HL-60 (cell line): Measurements from ENCODE around the gene REEP2.

Experiments used
- DNase-seq, 2 experiments: peaks; one replicate each; pipeline ENCODE4 v3.0.0-alpha.2; 2010 to 2020; ENCODE audit warnings: low read depth in 1 of 2, low spot score in 1 of 2
- H3K27ac ChIP-seq: fragments of 250-450 bp; sonication (Bioruptor Pico); replicated peaks from 2 replicates; pipeline ENCODE4 v1.5.1; 2020; ENCODE audit warnings: mild to moderate bottlenecking, moderate library complexity
- H3K27me3 ChIP-seq: fragments of 250-450 bp; sonication (Bioruptor Pico); 2 replicates; pipeline ENCODE4 v1.5.1; 2021; ENCODE audit warnings: mild to moderate bottlenecking, moderate library complexity; ENCODE audit not compliant: insufficient read depth, poor library complexity, severe bottlenecking
- H3K4me3 ChIP-seq: replicated peaks from 2 replicates; pipeline ENCODE4 v1.5.1; 2011; ENCODE audit warnings: mild to moderate bottlenecking, control low read depth, low read length; ENCODE audit not compliant: insufficient read depth
- GABPA ChIP-seq: IDR thresholded peaks from 2 replicates; pipeline ENCODE4 v1.6.1; 2012; ENCODE audit warnings: low read depth
- POLR2AphosphoS5 ChIP-seq: IDR thresholded peaks from 2 replicates; pipeline ENCODE4 v1.6.1; 2012; ENCODE audit warnings: low read depth
- SPI1 ChIP-seq: IDR thresholded peaks from 2 replicates; pipeline ENCODE4 v1.6.1; 2012; ENCODE audit warnings: low read depth, mild to moderate bottlenecking, borderline replicate concordance
- TF ChIP-seq, protein P1 (sequence below): IDR thresholded peaks from 2 replicates; pipeline ENCODE4 v1.6.1; 2012; ENCODE audit warnings: low read depth; ENCODE audit not compliant: insufficient replicate concordance
- TF ChIP-seq, protein P2 (sequence below): IDR thresholded peaks from one replicate; pipeline ENCODE4 v1.5.1; 2011; ENCODE audit warnings: low read length, control low read depth, inconsistent platforms; ENCODE audit not compliant: insufficient read depth

REEP2 gene

DNA sequence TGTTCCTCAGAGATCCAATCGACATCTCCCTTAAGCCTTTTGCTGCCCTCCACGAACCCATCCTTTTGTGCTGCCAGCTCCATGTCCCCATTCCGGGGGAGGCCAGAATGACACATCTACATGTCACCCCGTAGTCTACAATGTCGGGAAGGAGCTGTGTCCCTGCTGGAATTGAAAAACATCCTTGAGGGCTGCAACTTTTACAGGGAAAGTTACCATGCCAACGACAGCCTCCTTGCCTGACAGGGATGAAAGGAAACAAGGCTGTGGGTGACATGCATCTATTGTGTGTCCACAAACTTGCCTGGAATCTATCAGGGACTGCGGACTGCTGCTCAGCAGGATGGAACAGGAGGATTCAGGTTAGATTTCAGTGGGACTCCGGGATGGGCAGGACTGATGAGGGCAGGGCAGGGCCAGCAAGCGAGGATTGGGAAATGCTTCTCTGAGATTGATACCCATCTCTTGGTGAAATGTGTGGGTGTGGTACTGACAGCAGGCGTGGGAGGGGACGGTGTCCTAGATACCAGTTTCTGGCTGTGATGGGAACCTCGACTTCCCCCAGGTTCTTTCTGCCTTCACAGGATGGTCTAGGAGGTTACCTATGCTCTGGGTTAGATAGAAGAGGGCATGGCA lies 51.9 kb downstream of the REEP2 start:
- H3K4me3 ChIP-seq = no peak overlapping the region
- no peaks in the 10 kb centered on the region for H3K27me3 ChIP-seq
- H3K27ac ChIP-seq = no peak overlapping the region
- TF ChIP-seq SPI1 (no peak), GABPA (no peak), POLR2AphosphoS5 (no peak)
- TF ChIP-seq, protein P1, sequence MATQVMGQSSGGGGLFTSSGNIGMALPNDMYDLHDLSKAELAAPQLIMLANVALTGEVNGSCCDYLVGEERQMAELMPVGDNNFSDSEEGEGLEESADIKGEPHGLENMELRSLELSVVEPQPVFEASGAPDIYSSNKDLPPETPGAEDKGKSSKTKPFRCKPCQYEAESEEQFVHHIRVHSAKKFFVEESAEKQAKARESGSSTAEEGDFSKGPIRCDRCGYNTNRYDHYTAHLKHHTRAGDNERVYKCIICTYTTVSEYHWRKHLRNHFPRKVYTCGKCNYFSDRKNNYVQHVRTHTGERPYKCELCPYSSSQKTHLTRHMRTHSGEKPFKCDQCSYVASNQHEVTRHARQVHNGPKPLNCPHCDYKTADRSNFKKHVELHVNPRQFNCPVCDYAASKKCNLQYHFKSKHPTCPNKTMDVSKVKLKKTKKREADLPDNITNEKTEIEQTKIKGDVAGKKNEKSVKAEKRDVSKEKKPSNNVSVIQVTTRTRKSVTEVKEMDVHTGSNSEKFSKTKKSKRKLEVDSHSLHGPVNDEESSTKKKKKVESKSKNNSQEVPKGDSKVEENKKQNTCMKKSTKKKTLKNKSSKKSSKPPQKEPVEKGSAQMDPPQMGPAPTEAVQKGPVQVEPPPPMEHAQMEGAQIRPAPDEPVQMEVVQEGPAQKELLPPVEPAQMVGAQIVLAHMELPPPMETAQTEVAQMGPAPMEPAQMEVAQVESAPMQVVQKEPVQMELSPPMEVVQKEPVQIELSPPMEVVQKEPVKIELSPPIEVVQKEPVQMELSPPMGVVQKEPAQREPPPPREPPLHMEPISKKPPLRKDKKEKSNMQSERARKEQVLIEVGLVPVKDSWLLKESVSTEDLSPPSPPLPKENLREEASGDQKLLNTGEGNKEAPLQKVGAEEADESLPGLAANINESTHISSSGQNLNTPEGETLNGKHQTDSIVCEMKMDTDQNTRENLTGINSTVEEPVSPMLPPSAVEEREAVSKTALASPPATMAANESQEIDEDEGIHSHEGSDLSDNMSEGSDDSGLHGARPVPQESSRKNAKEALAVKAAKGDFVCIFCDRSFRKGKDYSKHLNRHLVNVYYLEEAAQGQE = no peak
- TF ChIP-seq, protein P2, sequence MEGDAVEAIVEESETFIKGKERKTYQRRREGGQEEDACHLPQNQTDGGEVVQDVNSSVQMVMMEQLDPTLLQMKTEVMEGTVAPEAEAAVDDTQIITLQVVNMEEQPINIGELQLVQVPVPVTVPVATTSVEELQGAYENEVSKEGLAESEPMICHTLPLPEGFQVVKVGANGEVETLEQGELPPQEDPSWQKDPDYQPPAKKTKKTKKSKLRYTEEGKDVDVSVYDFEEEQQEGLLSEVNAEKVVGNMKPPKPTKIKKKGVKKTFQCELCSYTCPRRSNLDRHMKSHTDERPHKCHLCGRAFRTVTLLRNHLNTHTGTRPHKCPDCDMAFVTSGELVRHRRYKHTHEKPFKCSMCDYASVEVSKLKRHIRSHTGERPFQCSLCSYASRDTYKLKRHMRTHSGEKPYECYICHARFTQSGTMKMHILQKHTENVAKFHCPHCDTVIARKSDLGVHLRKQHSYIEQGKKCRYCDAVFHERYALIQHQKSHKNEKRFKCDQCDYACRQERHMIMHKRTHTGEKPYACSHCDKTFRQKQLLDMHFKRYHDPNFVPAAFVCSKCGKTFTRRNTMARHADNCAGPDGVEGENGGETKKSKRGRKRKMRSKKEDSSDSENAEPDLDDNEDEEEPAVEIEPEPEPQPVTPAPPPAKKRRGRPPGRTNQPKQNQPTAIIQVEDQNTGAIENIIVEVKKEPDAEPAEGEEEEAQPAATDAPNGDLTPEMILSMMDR = no peak
- no peak for DNase-seq

DNA sequence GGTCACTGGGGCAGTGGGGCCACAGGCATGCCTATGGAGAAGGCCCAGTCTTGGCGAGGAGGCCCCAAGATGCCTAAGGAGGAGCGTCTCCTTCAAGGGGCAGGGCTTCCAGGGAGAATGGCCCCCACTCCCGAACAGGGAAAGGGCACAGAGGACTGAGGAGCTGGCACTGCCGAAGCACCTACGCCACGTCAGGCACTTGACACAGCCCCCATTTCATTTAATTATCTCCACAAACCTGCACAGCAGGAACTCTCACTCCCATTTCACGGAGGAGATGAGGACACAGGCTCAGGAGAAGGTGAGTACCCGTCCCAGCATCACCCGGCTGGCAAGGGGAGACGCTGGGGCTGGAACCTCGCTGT lies 52.4 kb downstream of the REEP2 start:
- peak overlapping the region; percentile 38 for H3K4me3 ChIP-seq
- no peaks in the 10 kb centered on the region for H3K27me3 ChIP-seq
- no peak for DNase-seq
- TF ChIP-seq, protein P1 = no peak
- TF ChIP-seq POLR2AphosphoS5 = no peak
- TF ChIP-seq, protein P2 = no peak
- no peak for TF ChIP-seq SPI1
- TF ChIP-seq GABPA = no peak
- H3K27ac ChIP-seq = no peak overlapping the region

DNA sequence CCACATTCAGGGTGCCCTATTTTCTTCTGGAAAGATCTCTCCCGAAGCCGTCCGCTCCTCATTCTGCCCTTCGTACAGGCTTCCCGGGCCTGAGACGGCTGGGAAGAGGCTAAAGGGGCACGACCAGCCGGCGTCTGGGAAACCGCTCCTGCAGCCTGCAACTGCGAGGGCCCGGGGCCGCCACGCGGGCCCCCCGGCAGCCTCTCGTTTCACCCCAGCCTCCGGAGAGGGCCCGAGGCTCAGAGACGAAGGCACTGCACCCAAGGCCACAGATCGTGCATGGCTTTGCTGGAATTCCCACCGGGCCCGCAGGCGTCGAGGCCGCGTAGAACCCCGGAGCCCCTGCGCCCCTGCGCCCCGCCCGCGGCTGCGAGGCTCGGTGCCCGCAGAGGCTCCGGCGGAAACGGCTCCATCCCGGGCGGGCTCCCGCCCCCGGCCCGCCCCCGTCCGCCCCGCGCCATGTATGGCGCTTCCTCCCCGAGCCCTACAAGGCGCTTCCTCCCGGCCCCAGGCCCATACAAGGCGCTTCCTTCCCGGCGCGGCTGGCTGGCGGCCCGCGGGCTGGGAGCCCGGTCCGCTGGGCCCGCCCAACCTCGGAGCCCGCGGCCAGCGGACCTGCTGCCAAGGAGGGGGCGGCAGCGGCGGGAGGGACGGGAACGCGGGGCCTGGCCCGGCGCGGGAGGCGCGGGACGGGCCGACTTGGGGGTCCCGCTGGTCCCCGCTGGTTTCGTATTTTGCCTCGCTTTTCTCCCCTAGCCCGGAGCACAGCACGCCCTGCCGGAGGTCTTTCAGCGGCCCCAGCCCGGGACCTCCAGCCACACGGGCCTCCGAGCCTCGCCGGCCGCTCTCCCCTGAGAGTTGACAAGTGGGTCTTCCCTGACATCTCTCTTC lies 53.1 kb downstream of the REEP2 start:
- H3K4me3 ChIP-seq = peak overlapping the region; percentile 38
- TF ChIP-seq SPI1 (0 out of 2 replicates have a peak, but pooled peaks have one; percentile 1), GABPA (no peak)
- peak; percentile 24 to 58 for DNase-seq
- no peaks in the 10 kb centered on the region for H3K27me3 ChIP-seq
- H3K27ac ChIP-seq = no peak overlapping the region

DNA sequence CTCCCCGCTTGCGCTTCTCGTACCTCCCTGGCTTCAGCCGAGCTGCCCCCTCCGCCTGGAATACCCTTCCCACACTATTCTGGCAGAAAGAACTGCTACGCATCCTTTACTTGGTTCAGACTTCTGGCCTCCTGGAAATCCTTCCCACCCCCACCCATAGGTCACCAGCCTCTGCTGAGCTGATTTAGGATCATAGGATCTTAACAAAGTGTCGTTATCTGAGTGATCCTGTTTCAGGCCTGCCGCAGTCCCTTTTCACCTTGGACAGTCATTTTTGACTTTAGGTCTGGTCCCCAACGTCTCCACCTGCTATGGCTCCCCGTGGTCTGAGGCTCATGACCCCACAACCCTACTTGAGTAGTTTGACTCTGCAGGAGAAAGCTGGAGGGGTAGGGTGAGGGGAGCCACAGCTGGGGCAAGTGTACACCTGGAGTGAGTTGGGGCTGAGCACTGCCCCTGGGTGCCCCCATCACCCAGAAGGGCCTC lies 53.7 kb downstream of the REEP2 start:
- H3K27ac ChIP-seq = no peak overlapping the region

More for the DNA sequence above, 53.7 kb downstream of the REEP2 start:
- Histone ChIP-seq H3K27me3 (no peaks in the 10 kb centered on the region), H3K4me3 (peak overlapping the region; percentile 30)
- TF ChIP-seq GABPA (no peak), POLR2AphosphoS5 (no peak), SPI1 (no peak)
- TF ChIP-seq, protein P2 = no peak
- TF ChIP-seq, protein P1 = no peak
- no peak for DNase-seq
